ENCODE measurements around the gene SLC30A9.
A peak's percentile ranks its signal among the peaks of the same experiment; 100 is the strongest.

Gene SLC30A9

DNA sequence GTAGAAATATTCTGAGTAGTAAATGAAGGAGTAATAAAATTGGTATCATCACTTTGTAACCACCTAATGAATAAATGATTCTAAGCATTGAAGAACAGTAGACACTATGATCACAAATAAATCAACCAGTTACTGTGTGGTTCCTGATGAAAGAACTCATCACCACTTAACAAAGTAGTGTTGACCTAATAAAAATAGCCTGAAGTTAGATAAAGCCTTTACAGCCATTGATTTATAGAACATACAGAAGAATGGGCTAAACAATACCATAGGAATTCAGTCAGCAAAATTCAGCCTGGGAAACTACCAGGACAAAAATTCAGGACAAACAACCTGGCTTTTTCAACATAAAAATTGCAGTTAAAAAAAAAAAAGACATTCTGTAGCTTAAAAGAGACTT, 9.0 kb downstream of the SLC30A9 start:
- no peak for DNase-seq (ENCODE audit: low read depth, low spot score)

DNA sequence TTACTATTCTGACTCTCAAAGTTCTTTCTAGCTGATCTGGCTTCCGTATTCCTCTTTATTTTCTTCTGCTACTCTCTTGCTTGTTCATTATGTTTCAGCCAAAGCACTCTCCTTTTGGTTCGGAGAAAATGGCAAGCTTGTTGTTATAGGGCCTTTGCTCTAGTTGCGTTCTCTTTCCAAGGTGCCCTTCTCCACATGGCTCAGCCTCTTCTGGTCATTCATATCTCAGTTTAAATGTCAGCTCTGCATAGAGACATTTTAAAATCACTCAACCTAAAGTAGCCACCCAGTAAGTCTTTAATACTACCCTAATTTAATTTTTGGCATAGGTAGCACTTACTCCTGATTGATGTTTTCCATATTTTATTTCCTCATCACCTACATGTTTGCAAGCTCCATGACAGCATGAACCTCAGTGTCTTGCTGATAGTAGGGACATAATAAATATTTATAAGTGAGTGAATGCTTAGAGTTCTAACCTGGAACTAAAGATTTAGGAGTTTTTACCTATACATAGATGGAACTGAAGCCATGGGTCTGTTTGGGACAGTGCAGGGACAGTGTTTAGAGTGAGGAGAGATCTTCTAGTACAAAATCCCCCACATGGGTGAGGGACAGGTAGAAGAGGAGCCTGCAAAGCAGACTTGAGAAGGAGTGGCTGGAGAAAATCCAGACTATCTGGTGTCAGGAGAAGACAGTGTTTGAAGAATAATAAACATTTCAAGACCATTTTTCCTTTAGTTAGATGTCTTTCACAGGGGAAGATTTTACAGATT, 17.9 kb downstream of the SLC30A9 start:
- DNase-seq (ENCODE audit: low read depth, low spot score) = no peak

DNA sequence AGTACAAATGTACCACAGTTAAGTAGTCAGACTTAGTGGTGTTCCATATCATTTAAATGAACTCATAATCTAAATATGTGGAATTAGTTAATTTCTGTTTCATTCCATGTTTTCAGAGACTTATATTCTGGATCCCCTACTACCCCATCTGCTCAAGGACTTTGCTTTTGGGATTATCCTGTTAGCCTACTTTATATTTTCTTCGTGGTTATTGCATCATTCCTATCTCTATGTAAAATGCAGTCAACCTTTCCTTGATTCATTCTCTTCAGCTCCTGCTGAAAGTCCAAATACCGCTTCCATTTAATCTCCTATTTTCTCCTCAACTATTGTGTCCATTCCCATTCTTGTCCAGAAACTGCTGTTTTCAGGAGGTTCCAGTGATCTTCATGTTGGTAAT, 25.1 kb downstream of the SLC30A9 start:
- DNase-seq (ENCODE audit: low read depth, low spot score) = no peak

DNA sequence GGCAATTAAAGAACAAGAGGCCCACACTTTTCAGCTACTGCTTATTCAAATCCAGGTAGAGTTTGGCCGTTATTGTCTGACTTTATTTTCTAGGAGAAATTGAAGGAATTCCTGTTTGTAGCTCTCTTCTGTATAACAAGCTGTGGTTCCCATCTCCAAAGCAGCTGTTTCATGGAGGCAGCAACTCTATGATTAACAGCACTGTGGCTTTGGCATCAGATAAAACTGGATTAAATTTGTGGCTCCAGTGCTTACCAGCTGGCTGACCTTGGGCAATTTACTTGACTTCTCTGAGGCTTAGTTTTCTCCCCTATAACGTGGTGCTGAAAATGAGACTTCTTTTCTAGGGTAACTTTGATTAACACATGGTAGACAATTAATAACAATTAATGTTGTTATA, 28.1 kb downstream of the SLC30A9 start:
- DNase-seq (ENCODE audit: low read depth, low spot score) = peak; percentile 23

DNA sequence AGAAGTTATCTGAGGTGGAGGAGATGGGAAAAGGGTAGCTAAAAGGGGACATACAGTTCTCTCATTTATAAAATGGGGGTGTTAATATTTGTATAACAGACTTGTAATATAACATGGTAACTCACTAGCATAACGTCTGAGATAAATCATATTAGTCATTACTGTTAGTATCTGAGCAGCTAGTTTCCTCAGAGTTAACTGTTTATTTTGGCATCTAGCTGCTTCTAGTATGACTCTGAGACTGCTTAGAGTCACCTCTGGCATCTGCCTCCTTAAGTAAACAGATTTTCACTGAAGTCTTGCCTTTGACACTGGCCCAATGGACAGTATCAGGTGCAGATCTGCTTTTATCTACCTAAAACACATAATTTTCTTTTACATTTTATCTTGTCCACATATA, 58.1 kb downstream of the SLC30A9 start:
- DNase-seq (ENCODE audit: low read depth, low spot score) = peak; percentile 29

DNA sequence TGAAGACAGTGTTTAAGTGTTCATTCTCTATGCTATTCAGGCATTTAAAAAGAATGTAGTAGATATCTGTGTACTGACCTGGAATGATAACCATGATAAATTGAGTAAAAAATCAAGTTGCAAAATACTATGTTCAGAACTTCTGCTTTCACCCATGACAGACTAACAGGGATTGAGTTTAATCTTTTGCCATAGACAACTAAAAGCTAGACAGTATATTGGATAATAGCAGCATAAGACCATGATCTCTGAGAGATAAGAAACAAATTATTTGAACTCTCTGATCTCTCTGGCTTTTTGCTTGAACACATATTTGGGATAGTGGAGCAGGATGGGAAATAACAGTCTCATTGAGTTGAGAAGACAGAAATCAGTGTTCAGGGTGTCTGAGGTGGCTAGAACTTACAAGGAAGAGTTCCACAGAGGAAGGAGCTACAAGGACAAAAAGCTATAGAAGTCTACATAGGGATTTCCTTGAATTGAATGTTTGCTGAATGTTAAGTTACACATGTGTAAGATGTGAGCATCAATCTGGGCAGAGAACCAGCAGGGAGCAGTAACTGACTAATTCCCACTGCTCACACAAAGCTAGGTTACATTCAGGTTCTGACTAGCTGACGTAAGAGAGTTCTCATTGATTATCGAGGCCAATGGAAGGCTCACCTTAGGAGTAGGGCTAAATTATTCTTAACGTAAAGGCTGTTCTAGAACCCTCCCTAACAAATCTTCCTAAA, 60.4 kb downstream of the SLC30A9 start:
- DNase-seq (ENCODE audit: low read depth, low spot score) = peak; percentile 7

DNA sequence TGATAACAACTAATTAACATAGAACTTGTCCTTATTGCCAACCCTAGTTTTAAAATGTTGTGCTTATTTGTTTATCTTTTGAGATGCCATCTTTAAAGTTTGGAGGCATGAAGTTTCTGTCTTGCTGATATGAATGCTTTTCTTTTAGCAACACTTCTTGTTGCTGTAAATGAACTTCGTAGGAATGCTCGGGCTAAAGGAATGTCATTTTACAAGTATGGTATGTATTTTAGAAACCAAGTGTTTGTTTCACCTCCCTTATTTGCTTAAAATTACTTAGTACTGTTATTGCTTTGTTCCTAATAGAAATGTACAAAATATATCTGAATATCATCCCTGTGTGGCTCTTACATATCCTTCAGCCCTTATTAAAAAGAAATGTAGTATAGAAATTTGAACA, 76.1 kb downstream of the SLC30A9 start:
- no peak for DNase-seq (ENCODE audit: low read depth, low spot score)

DNA sequence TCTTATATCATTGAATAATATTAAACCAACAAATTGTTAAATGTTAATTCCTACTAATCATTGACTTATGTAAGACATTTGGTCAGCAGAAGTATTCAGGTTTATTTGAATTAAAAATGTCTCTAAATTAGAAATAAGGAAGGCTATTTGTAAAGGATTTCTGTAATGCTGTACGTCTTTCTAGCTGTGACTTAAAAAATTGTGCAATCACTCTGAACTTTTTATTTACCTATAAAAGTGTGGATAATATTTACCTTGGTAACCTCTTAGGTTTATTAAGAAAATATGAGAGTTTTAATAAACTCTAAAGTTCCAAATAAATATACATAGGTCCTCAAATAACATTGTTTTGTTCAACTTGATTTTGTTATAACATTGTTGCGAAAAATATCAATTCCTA, 76.9 kb downstream of the SLC30A9 start:
- DNase-seq (ENCODE audit: low read depth, low spot score) = no peak

DNA sequence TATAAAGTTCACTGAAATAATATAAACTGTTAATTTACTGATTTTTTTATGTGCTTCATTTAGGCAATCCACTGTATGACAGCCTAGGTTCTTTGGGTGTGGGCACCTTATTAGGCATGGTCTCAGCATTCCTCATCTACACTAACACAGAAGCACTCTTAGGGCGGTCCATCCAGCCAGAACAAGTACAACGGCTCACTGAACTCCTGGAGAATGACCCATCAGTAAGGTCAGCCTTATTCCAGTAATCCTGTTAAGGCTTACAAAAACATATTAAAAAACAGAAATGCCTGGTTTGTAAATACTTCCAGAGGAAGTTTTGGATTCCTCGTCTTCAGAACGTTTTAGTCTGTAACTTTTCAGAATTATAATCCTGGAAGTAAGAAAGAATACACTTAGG, 80.1 kb downstream of the SLC30A9 start:
- no peak for DNase-seq (ENCODE audit: low read depth, low spot score)

DNA sequence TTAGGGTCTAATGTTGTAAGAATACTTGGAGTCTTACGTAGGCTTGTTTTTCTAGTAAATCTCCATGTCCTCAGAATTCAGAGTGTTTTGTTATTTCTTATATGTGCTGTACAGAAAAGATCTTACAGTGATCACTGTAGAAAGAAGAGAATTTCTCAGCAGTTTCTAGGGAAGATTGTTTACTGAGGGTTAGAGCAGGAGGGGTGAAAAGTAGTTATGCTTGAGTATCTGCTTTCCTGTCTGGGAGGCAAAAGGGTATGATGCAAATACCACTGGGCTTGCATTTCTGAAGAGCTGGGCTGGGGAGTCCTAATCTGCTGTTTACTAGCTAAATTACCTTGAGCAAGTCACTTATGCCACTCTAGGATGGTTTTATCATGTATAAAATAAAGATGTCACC, 84.0 kb downstream of the SLC30A9 start:
- no peak for DNase-seq (ENCODE audit: low read depth, low spot score)

DNA sequence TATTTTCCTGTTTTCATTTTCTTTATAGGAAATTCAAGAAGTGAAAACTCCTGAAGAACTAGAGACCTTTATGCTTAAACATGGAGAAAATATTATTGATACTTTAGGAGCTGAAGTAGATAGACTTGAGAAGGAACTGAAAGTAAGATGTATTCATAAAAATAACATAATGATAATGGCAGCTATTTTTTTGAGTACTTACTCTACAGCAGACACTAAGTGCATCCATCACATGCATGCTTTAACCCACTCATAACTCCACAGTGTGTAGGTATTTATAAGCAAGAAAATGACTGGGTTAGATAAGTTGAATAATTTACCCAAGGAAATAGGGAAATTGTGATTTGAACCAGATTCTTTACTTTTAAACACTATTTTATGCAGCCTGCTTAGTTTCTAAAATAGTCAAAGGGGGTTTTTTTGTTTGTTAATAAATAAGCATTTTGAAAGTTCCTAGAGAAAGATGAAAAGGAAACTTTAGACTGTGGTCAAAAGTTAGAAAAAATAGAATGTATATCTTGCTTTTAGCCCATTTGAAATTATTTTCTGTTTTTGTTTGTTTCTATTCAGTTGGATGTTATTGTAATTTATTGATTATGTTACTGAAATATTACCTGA, 88.0 kb downstream of the SLC30A9 start:
- DNase-seq (ENCODE audit: low read depth, low spot score) = no peak

DNA sequence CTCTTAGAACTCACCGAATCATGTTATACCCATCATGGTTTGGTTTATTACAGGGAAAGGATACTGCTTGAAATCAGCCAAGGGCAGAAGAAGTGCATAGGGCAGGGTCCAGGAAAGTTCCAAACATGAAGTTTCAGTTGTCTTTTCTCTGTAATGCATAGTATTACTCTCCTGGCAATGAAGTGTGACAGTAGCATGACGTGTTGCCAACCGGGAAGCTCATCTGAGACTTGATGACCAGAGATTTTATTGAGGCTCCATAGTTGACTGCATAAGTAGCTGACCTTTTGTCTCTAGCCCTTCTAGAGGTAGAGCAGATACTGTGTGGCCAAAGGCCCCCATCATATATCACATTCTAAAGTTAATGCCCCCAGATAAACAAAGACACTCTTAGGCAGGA, 90.0 kb downstream of the SLC30A9 start:
- DNase-seq (ENCODE audit: low read depth, low spot score) = no peak

DNA sequence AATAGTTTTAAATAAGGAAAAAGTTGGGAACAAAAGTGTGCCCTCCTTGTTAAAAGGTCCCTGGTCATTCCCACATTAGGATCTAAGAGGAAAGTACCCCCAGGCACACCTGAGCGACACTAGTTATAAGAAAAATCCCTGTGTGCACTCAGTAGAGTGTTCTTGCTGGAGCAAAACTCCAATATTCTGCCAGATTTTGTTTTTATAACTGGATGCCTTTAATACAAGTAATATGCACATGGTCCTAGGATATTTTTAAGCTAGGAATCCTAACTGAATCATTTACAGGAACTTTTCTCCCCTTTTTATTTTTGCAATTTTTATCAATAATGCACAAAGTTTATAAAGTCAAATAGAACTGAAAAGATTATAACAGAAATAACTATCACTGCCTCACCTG, 93.5 kb downstream of the SLC30A9 start:
- peak; percentile 3 for DNase-seq (ENCODE audit: low read depth, low spot score)

DNA sequence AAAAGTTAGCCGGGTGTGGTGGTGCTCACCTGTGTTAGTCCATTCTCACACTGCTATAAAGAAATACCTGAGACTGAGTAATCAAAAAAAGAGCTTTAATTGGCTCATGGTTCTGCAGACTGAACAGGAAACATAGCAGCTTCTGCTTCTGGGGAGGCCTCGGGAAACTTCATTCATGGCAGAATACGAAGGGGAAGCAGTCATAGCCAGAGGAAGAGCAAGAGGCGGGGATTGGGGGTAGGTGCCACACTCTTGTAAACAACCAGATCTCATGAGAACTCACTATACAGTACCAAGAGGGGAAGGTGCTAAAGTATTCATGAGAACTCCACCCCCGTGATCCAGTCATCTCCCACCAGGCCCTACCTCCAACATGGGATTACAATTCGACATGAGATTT, 98.1 kb downstream of the SLC30A9 start:
- no peak for DNase-seq (ENCODE audit: low read depth, low spot score)

DNA sequence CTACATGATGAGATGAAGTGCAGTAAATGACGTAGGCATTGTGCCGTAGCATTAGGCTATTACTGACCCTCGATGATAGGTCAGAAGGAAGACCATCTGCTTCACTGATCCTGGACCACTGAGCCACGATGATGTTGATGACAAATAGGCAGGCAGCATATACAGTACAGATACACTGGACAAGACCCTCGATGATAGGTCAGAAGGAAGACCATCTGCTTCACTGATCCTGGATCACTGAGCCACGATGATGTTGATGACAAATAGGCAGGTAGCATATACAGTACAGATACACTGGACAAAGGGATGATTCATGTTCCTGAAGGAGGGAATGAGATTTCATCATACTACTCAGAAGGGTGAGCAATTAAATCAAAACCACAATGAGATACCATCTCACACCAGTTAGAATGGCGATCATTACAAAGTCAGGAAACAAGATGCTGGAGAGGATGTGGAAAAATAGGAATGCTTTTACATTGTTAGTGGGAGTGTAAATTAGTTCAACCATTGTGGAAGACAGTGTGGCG, 111.2 kb downstream of the SLC30A9 start:
- no peak for DNase-seq (ENCODE audit: low read depth, low spot score)

DNA sequence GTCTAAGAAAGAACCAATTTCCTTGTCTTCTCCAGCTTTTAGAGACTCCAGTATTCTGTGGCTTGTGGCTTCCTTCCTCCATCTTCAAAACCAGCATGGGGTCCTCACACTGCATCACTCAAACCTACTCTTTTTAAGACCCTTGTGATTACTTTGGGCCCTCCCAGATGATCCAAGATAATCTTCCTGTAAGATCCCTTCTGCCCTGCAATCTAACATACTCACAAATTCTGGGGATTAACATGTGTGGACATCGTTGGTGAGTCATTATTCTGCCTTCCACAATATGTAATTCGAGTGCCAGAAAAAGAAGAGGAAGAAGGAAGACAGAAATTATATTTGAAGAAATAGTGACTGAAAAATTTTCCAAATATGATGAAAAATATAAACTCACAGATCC, 114.2 kb downstream of the SLC30A9 start:
- DNase-seq (ENCODE audit: low read depth, low spot score) = peak; percentile 3

DNA sequence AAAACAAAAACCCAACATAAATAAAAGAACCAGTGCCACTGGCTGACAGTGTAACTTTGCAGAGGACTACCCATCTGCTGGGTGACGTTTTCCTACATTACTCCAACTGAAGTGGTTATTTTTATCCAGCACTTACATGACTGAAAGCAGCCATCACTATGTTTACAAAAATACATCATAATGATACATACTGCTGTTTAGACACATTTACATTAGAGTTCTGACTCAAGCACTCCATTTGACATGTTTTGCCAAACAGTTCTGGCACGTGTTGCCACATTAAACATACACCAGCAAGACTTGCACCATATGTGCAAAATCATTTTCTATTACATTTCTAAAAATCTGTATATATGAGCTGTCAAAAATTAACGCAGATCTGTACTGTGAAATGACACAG, 122.5 kb downstream of the SLC30A9 start:
- no peak for DNase-seq (ENCODE audit: low read depth, low spot score)

DNA sequence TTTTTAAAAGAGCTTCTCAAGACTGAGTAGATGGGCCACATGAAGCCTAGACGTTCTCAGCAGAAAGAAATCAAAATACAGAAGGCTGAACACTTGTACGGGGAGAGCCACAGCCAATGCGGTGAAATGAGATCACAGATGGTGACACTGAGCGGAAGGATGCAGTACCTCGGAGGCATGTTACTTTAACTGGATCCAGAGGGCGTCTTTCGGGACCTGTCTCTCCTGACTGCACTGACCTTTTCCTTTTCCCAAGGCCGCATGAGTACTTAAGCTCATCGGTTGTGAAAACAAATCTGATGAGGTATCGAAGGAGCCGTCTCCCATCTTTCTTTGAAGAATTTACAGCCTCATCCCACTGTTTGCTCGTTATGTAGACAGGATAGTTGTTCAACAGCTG, 129.6 kb downstream of the SLC30A9 start:
- DNase-seq (ENCODE audit: low read depth, low spot score) = no peak

DNA sequence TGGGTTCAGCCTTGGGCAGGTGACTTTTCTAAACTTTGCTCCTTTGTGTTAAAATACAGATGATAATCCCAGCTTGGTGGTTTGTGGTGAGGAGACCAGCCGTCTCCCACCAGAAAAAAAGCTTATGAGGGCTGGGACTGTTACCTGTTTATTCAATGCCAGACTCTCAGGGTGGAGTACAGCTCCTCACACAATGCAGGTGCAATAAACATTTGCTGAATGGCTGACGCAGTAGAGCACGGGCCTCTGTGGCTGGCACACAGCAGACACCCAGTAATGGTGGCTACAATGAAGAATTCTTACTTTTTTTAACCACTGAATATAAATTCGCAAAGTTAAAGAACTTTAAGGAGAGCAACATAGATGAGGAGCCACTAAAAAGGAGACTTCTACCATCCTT, 131.9 kb downstream of the SLC30A9 start:
- DNase-seq (ENCODE audit: low read depth, low spot score) = no peak

DNA sequence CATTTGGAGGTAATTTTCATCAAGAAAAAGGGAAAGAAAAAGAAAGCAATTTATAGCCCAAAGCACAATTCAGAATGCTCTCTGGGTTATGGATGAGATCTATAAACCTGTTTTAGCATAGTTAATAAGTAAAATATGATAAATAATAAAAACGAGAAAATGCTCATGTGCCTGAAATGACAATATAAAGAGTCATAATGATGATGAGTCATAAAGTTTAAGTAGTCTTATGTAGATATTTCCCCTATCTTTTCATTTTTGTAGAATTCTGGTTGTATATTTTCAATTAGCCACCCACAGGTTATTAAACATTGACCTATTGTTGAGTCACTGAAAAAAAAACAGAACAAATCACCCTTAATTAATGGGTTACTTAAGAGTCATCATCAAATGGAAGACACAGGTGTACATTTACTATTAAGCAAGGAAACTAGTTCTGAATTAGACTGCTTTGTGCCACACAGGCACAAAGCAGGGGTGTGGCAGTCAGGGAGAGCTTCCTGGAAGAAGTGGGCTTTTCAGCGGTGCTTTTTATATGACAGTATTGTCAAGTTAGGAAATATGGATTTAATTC, 132.8 kb downstream of the SLC30A9 start:
- DNase-seq (ENCODE audit: low read depth, low spot score) = no peak

DNA sequence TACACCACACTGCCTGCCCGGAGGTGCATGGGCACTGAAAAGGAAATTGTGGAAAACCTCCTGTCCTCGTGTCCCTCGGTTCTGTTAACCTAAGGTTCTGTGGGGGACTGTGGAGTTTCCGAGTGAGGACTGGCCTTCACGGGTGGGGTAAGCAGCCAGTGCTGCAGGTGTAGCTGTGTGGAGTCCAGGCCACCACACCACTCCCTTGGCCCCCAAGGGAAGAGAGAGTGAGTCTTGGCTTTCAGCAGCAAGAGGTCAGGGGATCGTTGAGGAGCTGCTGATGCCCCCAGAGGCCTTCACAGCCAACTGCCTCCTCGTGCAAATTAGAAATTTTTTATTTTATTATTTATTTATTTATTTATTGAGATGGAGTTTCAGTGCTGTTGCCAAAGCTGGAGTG, 141.8 kb downstream of the SLC30A9 start:
- DNase-seq (ENCODE audit: low read depth, low spot score) = no peak

DNA sequence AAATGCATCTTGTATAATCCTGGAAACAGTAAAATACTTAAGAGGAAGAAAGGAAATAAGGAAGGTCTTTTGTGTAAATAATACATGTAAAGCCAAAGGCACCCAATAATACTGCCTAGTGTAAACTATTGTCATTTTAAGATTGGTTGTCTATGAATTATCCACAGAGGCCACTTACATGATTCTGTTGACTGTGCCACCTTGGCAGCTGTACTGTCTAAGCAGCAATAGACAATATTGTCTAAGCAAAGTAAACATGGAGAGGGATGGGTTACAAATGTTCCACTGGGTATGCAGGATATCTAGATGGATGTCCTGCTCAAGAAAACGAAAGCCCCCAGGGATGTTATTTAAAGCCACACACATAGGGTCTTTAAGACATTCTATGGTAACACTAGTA, 142.7 kb downstream of the SLC30A9 start:
- DNase-seq (ENCODE audit: low read depth, low spot score) = no peak
